ENCODE measurements around the gene ZMYND10.
"Not testable (repeated sequence)": the region's sequence is repeated elsewhere in the genome, so short reads cannot be mapped to it uniquely, and the experiment has no call there.

Gene ZMYND10

GRCh38 chr3:50324351-50325112, 21.0 kb downstream of the ZMYND10 start:
- DNase-seq, result peak; percentile 0

GRCh38 chr3:50323614-50324199, 21.8 kb downstream of the ZMYND10 start:
- no peak for DNase-seq

DNA sequence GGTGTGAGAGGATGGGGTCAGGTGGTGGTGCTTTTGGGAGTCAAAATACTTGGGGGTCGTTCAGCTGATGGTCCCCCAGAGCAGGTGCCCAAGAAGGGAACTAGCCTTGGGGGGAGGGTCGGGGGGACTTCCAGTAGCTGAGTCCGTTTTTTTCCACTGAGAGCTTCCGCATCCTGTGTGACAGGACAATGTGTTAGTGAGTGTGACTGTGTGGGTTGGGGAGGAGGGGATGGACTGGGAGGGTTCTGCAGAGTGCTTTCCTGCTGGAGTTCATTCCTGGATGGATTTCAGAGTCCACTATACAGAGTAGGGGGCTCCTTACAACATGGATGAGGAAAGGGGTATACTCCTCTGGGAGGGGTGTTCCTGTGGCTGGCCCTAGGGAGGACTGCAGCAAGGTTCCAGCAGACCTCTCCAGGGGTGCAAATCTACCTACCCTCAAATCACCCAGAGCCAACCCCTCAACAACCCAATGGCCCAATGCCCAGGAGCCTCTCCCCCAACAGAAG, 22.4 kb downstream of the ZMYND10 start:
- DNase-seq, result no peak

DNA sequence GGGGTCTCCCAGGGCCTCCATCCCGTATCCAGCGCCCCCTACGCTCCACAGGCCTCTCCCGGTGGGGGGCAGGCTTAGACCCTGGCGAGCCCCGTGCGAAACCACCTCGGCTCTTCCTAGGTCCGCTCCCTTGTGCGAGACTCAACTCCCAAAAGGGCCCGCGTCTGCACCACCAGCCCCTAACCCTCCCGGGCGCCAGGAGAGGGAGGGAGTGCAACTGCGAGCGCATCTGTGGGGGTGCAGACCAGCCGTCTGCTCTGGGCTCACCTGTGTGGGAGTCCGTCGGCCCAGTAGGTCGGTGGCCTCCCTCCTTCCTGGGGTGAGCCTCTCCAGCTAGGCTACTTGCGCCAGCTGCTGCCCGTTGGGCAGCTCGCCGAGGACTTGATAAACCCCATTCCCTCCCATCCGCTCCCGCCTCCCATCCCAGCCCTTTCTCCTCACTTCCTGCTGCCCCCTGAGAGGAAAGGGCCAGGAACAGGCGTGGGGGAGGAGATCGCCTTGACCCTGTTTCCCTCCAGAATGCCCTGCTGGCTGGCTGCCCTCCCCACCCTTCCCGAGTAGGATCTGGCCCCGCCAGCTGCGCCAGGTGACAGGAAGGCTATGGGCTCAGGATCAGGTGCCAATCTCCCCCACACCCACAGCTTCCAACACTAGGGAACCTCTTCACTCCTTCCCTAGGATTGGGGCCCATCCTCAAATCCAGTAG, 23.0 kb downstream of the ZMYND10 start, which contains the start of gene HYAL2:
Gene HYAL2 (minus strand): TSS at position 360 of the 706 bp plus-strand sequence. CDS start 2,256 bp downstream, outside the sequence.
- DNase-seq, result peak; percentile 30

- no peak for DNase-seq
These were observed 23.5 kb downstream of the ZMYND10 start for GRCh38 chr3:50322115-50322385.

GRCh38 chr3:50321336-50322114, 24.0 kb downstream of the ZMYND10 start:
- DNase-seq, result peak; percentile 67

- peak; percentile 18 for DNase-seq
These were observed 24.6 kb downstream of the ZMYND10 start for GRCh38 chr3:50320853-50321335.

DNA sequence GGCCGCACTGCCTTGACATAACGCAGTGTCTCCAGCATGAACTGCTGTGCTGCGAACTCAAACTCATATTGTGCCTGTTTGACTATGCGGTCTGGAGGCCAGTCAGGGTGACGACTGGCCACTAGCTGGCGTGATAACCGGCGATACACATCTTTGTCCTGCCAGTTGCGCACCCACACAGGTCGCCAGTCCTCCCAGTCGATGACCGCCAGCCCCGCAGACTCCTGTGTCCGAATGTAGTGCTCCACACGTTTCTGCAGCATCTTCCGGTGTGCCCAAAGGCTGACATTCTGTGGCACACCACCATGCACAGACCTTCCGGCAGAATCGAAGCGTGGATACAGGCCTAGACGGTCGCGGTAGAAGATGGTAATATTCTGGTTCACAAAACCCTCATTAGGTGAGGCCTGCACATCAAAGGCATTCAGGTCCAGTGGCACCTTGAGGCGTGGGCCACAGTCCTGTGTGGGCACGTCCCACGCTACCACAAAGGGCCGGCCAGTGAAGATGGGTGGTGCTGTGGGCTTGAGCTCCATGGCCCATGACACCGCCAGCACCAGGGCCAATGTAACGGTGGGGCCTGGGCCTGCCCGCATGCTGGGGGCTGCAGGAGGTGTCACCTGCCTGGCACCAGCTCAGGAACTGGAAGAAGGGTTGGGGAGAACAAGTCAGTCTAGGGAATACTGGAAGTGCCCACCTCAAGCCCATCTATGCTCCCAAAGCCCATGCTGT, 25.5 kb downstream of the ZMYND10 start:
- DNase-seq, result no peak

- no peak for DNase-seq
These were observed 26.2 kb downstream of the ZMYND10 start for GRCh38 chr3:50319181-50319893.

- no peak for DNase-seq
These were observed 26.9 kb downstream of the ZMYND10 start for GRCh38 chr3:50318615-50319014.

- no peak for DNase-seq
These were observed 27.4 kb downstream of the ZMYND10 start for GRCh38 chr3:50318163-50318562.

GRCh38 chr3:50317300-50317699, 28.2 kb downstream of the ZMYND10 start:
- no peak for DNase-seq

GRCh38 chr3:50316657-50317242, 28.8 kb downstream of the ZMYND10 start:
- DNase-seq, result peak; percentile 51

DNA sequence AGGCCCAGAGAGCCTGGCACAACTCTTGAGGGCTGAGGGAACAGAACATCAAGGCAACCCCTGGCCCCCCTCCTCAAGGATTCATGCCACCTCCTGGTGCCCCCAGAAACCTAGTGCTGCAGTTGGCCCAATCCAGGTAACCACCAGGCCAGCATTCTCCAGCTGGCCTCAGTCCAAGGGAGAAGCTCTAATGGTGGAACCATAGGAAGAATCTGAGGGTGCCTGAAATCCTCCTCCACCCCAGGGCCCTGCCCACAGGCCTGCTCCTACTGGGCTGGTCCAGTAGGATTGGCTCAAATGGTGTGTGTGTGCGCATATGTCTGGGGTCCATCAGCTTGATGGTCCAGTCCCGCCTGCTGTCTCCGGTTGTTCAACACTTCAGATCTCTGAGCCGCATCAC, 30.7 kb downstream of the ZMYND10 start:
- no peak for DNase-seq

DNA sequence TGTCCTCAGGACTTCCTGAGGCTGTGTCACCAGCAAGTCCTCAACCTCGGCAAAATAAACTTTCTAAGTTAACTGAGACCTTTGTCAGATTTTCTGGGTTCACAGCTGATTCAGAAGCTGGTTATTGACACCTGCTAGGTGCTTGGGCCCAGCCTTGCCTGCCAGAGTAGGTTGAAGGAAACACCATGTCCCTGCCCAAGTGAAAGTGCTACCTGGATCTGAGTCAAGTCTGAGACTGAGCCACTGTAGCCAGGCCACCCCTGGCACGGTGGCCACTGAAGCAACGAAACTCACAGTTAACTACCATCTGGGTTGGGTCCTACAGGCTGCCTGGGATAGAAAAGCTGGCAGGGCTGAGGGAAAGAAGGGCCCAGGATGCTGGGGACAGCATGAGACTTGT, 31.2 kb downstream of the ZMYND10 start:
- no peak for DNase-seq

DNA sequence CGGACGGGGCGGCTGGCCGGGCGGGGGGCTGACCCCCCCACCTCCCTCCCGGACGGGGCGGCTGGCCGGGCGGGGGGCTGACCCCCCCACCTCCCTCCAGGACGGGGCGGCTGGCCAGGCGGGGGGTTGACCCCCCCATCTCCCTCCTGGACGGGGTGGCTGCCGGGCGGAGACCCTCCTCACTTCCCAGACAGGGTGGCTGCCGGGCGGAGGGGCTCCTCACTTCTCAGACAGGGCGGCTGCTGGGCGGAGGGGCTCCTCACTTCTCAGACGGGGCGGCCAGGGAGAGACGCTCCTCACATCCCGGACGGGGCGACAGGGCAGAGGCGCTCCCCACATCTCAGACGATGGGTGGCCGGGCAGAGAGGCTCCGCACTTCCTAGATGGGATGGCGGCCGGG, 33.5 kb downstream of the ZMYND10 start:
- not testable (repeated sequence) for DNase-seq

- no peak for DNase-seq
These were observed 40.9 kb downstream of the ZMYND10 start for GRCh38 chr3:50304601-50305000.

DNA sequence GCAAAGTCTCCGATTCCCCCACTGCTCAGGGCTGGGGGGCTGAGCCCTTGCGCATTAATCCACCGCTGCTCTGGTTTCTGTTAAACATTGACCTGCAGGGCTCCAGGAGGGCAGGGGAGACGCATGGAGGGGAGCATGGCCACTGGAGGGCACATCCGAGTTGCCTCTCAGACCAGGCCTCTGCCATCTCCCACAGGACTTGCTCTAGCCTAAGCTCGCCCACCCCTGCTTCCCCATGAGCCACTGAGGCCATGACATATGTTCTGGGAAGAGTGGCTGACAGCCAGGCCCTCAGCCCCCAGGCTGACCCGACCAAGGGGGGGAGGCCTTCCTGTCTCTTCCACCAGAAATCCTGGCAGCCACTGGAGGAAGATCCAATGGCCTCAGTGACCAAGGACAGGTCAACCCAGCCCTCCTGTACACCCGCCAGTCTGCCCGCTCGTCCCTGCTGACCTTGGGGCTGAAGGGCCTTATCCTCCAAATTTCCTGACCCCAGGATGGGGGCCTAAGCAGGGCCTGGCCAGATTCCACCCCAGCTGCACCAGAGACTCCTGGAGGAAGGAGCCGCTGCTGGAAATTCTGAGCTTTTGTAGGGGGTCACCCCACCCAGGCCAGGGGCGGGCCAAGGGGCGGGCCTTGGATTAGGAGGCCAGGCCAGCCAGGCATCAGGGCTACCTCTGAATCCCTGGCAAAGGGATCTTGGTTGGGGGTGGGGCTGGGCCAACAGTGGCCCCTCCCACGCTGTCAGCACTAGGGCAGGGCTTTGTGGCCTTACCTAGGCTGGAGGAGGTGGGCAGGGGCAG, 42.3 kb downstream of the ZMYND10 start, which contains the start of gene HYAL1:
Gene HYAL1 (minus strand): TSS at position 562 of the 803 bp plus-strand sequence. CDS start 618 bp downstream, outside the sequence.
- no peak for DNase-seq

DNA sequence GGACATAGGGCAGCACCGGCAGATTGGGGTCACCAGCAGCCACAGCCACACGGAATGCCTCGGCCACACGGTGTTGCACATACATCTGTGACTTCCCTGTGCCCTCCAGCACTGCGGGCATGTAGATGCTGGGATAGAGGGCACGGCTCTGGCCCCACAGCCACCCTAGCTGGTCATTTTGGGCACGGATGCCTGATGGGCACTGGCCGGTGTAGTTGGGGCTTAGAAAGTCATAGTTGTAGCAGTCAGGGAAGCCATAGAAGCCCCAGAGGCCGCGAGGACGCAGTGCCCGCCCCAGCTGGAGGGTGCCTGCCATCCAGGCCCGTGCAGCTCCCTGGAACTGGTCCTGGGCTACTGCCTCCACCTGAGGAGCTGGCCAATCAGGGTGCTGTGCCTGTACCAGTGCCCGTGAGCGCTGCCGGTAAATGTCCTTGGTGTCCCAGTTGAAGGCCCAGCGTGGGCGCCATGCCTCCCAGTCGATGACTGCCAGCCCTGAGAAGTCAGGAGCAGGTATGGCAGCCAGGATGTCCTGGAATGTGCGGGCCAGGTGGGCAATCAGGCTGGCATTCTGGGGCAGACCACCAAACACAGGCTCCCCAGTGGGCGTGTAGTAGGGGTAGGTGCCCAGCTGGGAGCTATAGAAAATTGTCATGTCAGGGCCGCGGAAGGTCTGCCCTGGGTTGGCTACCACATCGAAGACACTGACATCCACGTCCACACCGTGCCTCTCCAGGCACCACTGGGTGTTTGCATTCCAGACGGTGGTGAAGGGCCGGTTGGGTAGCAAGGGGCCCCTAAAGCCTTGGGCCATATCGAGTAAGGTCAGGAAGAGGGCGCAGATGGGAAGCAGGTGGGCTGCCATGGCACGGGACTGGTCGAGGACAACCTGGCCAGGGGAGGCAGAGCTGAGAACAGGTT, 43.2 kb downstream of the ZMYND10 start:
- DNase-seq, result no peak
